NCI-H748 treated with DMSO at 0.1 percent for 48 hours (cell line): ENCODE data around the gene COX8C.
A peak's percentile ranks its signal among the peaks of the same experiment; 100 is the strongest.
"Not testable (repeated sequence)": the region's sequence is repeated elsewhere in the genome, so short reads cannot be mapped to it uniquely, and the experiment has no call there.

ENCODE experiments used
- DNase-seq: peaks from one replicate; lab custom pipeline; 2025; lab: John Stamatoyannopoulos, UW

Gene COX8C

GRCh38 chr14:93322929-93323599, 23.9 kb upstream of the COX8C start:
- DNase-seq, result no peak

- no peak for DNase-seq
These were observed 23.3 kb upstream of the COX8C start for GRCh38 chr14:93323600-93324174.

GRCh38 chr14:93326196-93326595, 20.8 kb upstream of the COX8C start:
- no peak for DNase-seq

- DNase-seq, result no peak
These were observed 18.4 kb upstream of the COX8C start for GRCh38 chr14:93328546-93328945.

GRCh38 chr14:93329965-93330608, 16.9 kb upstream of the COX8C start:
- DNase-seq, result no peak

GRCh38 chr14:93330609-93331000, 16.4 kb upstream of the COX8C start:
- no peak for DNase-seq

GRCh38 chr14:93331002-93331727, 15.8 kb upstream of the COX8C start:
- DNase-seq, result no peak

- DNase-seq, result no peak
These were observed 15.1 kb upstream of the COX8C start for GRCh38 chr14:93331728-93332396.

GRCh38 chr14:93332397-93332852, 14.6 kb upstream of the COX8C start:
- DNase-seq, result peak; percentile 50

- DNase-seq, result peak; percentile 91
These were observed 13.9 kb upstream of the COX8C start, which contains the start of gene BTBD7 for GRCh38 chr14:93332853-93333630. Gene BTBD7, minus strand, starts transcription at chr14:93333036. Its CDS starts 36,985 bp downstream, at chr14:93296051.

GRCh38 chr14:93333631-93334103, 13.3 kb upstream of the COX8C start:
- no peak for DNase-seq

GRCh38 chr14:93337143-93337753, 9.7 kb upstream of the COX8C start:
- DNase-seq, result no peak

- DNase-seq, result no peak
These were observed 9.1 kb upstream of the COX8C start for GRCh38 chr14:93337884-93338283.

- DNase-seq, result no peak
These were observed 3.7 kb upstream of the COX8C start for GRCh38 chr14:93343266-93343665.

- DNase-seq, result peak; percentile 65
These were observed 3.2 kb upstream of the COX8C start for GRCh38 chr14:93343797-93344196.

- no peak for DNase-seq
These were observed 868 bp downstream of the COX8C start for GRCh38 chr14:93347850-93348249.

- DNase-seq, result no peak
These were observed 1.3 kb downstream of the COX8C start for GRCh38 chr14:93348292-93348691.

- not testable (repeated sequence) for DNase-seq
These were observed 7.9 kb downstream of the COX8C start for GRCh38 chr14:93354873-93355272.

- DNase-seq, result no peak
These were observed 22.2 kb downstream of the COX8C start for GRCh38 chr14:93368996-93369712.

- DNase-seq, result no peak
These were observed 22.8 kb downstream of the COX8C start for GRCh38 chr14:93369713-93370266.
